Activated CD8-positive, alpha-beta memory T cell treated with anti-CD3 and anti-CD28 coated beads for 36 hours (primary cell): ENCODE results near the gene TRERF1. TPM values are rescaled to one million over a fixed set of nuclear protein-coding genes. Genes with fewer than 3 reads are reported as not detected.

ENCODE experiments used
- CTCF ChIA-PET: fragments of 350-600 bp; sonication (Branson Sonifier 250); formaldehyde crosslinking; loops from one replicate; lab custom pipeline; 2021; ENCODE audit warnings: antibody characterized with exemption; lab: Charles Lee
- POLR2A ChIA-PET: fragments of 350-600 bp; sonication (Branson Sonifier 250); formaldehyde crosslinking; loops from one replicate; lab custom pipeline; 2021; ENCODE audit warnings: antibody characterized with exemption; lab: Charles Lee
- total RNA-seq, 2 experiments: library from RNA; stranded (reverse); gene quantifications; one replicate each; pipeline ENCODE4 v1.2.3, GENCODE V29; 2021

TRERF1 gene
- total RNA-seq, 2 experiments from 2014 or later = 7.5 to 8.1 TPM

DNA sequence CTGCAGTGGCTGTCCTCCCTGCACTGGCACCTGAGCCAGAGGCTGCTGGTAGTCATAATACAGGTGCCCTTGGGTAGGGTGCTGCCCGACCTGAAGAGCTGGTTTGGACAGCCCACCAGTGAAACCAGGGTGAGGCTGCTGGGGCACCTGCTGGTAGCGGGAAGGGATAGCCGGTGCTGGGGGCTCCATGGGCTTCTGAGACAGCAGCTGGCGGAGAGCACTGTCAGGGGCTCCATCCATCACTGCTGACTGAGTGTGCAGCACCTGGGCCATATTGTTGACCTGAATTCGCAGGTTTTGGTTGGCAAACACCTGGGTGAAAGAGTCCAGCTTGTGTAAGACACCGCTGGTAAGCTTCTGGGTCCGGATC, 182.9 kb downstream of the TRERF1 start:
- CTCF ChIA-PET = interaction anchor here (1.3 kb wide), 1 partner anchor 279 kb away, joined by 5 read pairs; no protein-coding TSS in a partner anchor
- POLR2A ChIA-PET = no interaction called here

GRCh38 chr6:42268016-42268834, 183.5 kb downstream of the TRERF1 start:
- CTCF ChIA-PET = no interaction called here
- POLR2A ChIA-PET = interaction anchor here (0.5 kb wide), 1 partner anchor 689 kb away, joined by 3 read pairs; no protein-coding TSS in a partner anchor

DNA sequence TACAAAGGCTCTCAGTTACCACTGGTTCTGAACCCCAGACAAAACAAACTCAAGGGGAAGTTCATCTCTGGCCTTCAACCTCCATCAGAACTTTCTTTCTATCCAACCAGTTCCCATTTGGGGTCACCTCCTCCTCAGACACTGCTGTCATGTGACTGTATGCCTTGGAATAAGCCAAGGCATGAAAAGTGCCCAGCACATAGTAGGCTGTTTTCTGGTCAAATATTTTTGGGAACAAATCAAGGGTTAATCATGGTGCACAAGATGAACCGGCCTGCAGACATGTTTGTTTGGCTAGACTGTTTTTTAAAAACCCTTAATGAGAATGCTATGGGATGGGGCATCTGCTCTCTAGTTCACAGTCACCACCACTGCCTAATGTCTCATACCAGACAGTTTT, 185.2 kb downstream of the TRERF1 start:
- POLR2A ChIA-PET = interaction anchor here (0.7 kb wide), 1 partner anchor 15 kb away, joined by 10 read pairs; no protein-coding TSS in a partner anchor
- CTCF ChIA-PET = interaction anchor here (0.6 kb wide), 1 partner anchor 278 kb away, joined by 5 read pairs; no protein-coding TSS in a partner anchor

DNA sequence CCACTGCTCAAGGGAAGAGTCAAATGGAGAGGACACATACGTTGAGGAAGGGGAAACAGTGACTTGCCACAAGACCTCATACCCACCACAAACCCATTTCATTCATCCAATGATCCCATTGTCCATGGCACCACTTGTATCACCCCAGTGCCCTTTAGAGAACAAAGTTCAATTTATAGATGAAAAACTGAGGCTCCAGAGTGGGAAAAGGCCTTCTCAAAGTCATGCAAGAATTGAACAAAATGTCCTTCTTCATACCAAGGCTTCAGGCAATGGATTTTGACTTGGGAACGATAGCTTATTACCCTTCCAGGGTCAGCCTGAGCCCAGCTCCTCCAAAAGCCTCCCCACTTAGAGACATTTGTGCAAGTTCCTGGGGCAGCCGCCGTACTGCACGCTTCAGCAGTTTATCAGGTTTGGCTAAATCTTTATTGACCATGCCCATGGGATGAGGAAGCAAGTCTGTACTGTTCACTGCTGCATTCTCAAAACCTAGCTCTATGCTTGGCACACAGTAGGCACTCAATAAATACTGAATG, 186.8 kb downstream of the TRERF1 start:
- ChIA-PET CTCF (interaction anchor here (1.0 to 1.8 kb wide), 2 partner anchors 246 to 283 kb away, joined by 3 to 7 read pairs; no protein-coding TSS in a partner anchor), POLR2A (no interaction called here)

GRCh38 chr6:42264162-42264851, 187.4 kb downstream of the TRERF1 start:
- CTCF ChIA-PET = interaction anchor here (1.0 to 1.8 kb wide), 3 partner anchors 30 to 283 kb away, joined by 3 to 7 read pairs (median 3); no protein-coding TSS in a partner anchor
- POLR2A ChIA-PET = no interaction called here

DNA sequence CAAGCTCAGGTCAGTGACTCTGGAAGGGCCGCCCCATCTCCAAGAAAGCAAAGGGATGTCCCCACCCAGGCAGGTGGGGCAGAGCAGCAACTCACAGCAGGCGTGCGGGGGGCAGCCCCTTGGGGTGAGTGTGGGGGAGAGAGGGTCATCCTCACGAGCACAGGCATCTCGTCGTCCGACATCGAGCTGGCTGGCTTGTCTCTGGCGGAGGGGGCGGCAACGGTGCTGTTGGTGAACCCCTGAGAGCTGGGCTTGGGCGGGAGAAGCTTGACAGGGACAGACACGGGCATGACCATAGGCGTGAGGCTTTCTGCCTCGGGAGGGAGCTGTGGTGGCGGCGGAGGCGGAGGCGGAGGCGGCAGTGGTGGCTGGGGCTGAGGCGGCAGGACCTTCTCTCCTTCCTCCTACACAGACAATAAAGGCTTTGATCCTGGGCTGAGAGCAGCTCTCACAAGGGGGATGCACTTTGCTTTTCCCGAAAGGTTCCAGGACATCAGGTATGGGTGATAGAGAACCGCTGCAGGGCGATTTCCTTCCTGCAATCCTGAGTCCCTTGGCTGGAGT, 188.5 kb downstream of the TRERF1 start:
- CTCF ChIA-PET = interaction anchor here (0.9 to 1.8 kb wide), 3 partner anchors 31 to 82 kb away, joined by 3 read pairs; no protein-coding TSS in a partner anchor
- POLR2A ChIA-PET = no interaction called here

DNA sequence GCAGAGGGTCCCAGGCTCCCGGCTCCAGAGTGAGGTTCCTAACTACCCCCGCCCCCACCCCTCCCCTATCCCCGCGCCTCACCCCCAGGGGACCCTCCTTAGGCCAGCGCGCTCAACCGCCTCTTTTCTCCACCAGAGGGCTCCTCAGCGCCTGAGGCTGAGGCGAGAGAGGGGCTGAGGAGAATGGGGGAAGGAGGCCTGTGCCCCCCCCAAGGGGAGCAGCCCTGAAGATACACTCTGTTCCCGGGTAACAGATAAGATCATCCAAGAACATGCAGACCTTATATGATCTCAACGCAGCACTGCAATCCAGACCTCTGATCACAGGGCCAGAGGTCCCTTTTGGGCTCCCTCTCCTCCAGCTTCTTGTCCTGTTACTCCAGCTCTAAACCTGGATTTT, 190.8 kb downstream of the TRERF1 start:
- ChIA-PET POLR2A (no interaction called here), CTCF (interaction anchor here (1.4 to 2.7 kb wide), 6 partner anchors 17 to 287 kb away, joined by 3 to 18 read pairs (median 4); no protein-coding TSS in a partner anchor)

GRCh38 chr6:42260396-42260888, 191.3 kb downstream of the TRERF1 start:
- ChIA-PET POLR2A (no interaction called here), CTCF (interaction anchor here (0.7 to 2.7 kb wide), 9 partner anchors 12 to 337 kb away, joined by 3 to 18 read pairs (median 3); no protein-coding TSS in a partner anchor)

GRCh38 chr6:42259841-42260395, 191.8 kb downstream of the TRERF1 start:
- ChIA-PET CTCF (interaction anchor here (0.7 to 2.7 kb wide), 8 partner anchors 13 to 338 kb away, joined by 3 to 18 read pairs (median 3); no protein-coding TSS in a partner anchor), POLR2A (no interaction called here)

GRCh38 chr6:42259286-42259685, 192.4 kb downstream of the TRERF1 start:
- POLR2A ChIA-PET = no interaction called here
- CTCF ChIA-PET = interaction anchor here (1.4 to 2.7 kb wide), 5 partner anchors 13 to 289 kb away, joined by 3 to 18 read pairs (median 4); no protein-coding TSS in a partner anchor

DNA sequence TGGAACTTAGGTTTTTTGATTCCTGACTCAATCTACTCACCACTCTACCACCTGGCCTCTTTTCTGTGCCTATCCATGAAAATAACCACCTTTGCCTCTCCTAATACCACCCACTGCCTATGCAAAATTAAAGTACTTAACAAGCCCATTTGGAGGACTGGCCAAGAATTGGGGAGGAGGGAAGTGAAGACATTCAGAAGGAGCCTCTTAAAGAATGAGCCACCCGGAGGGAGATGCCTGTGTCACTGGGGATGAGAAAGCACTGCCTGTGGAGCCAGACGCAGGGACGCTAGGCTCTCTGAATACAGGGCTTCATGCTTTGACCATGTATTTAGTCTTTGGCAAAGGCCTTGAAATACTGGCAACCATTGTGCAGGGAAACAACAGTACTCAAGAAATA, 194.1 kb downstream of the TRERF1 start:
- ChIA-PET CTCF (interaction anchor here (1.4 kb wide), 1 partner anchor 290 kb away, joined by 6 read pairs; no protein-coding TSS in a partner anchor), POLR2A (no interaction called here)

- ChIA-PET POLR2A (no interaction called here), CTCF (interaction anchor here (1.8 kb wide), 1 partner anchor 291 kb away, joined by 4 read pairs; no protein-coding TSS in a partner anchor)
These were observed 194.7 kb downstream of the TRERF1 start for GRCh38 chr6:42257063-42257462.

GRCh38 chr6:42255050-42255449, 196.7 kb downstream of the TRERF1 start:
- ChIA-PET POLR2A (no interaction called here), CTCF (no interaction called here)

GRCh38 chr6:42254505-42254904, 197.2 kb downstream of the TRERF1 start:
- ChIA-PET CTCF (no interaction called here), POLR2A (no interaction called here)

GRCh38 chr6:42251911-42252637, 199.7 kb downstream of the TRERF1 start:
- ChIA-PET POLR2A (interaction anchor here (0.6 kb wide), 1 partner anchor 14 kb away, joined by 10 read pairs; no protein-coding TSS in a partner anchor), CTCF (no interaction called here)

DNA sequence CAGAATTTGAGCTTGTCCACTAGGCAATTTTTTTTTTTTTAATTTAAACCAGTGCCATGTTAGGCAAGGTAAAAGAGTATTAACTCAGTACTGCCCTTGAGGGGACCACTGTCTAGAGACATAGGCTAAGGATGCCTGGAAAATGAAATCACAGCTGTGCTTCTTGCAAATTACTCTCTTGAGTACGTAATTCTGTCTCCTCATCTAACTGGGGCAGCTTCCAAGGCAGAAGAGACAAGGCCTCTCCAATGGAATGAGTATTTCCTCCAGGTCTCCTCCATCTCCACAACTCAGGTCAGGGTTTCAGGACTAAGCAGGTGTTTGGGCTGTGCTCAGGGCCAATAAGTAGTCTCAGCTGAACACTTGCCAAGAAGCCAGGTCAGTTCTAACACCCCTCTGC, 200.2 kb downstream of the TRERF1 start:
- CTCF ChIA-PET = no interaction called here
- POLR2A ChIA-PET = interaction anchor here (0.6 kb wide), 1 partner anchor 15 kb away, joined by 10 read pairs; no protein-coding TSS in a partner anchor

- POLR2A ChIA-PET = no interaction called here
- CTCF ChIA-PET = no interaction called here
These were observed 201.3 kb downstream of the TRERF1 start for GRCh38 chr6:42250274-42250931.
